Liver (tissue), 9 donors: ENCODE measurements around the gene MAP1LC3B. TPM values are rescaled to one million over a fixed set of nuclear protein-coding genes. Genes with fewer than 3 reads are reported as not detected.

Source experiments
- DNase-seq: peaks from one replicate; pipeline ENCODE4 v3.0.0-alpha.2; 2017; ENCODE audit warnings: low spot score
- H3K27ac ChIP-seq, 2 donors: one replicate each; pipeline ENCODE4 v1.7.0; 2013; ENCODE audit warnings: inconsistent platforms in 2 of 2, low read length in 2 of 2, control low read depth in 1 of 2, low read depth in 1 of 2, mild to moderate bottlenecking in 1 of 2
- H3K27me3 ChIP-seq, 4 donors: one replicate each; pipeline versions ENCODE4 v1.6.1 to v1.7.0; 2013; ENCODE audit warnings: low read length in 3 of 4, inconsistent platforms in 1 of 4, mild to moderate bottlenecking in 1 of 4, moderate library complexity in 1 of 4; ENCODE audit not compliant: control insufficient read depth in 4 of 4, insufficient read depth in 4 of 4
- H3K36me3 ChIP-seq, 4 donors: one replicate each; pipeline versions ENCODE4 v1.6.1 to v1.7.0; 2013; ENCODE audit warnings: low read length in 3 of 4, mild to moderate bottlenecking in 3 of 4, low read depth in 1 of 4, moderate library complexity in 1 of 4; ENCODE audit not compliant: control insufficient read depth in 4 of 4, insufficient read depth in 3 of 4
- H3K4me1 ChIP-seq, 4 donors: one replicate each; pipeline versions ENCODE4 v1.6.1 to v1.7.0; 2013; ENCODE audit warnings: low read length in 3 of 4, mild to moderate bottlenecking in 3 of 4, moderate library complexity in 1 of 4; ENCODE audit not compliant: control insufficient read depth in 4 of 4, insufficient read depth in 4 of 4
- H3K4me3 ChIP-seq, 3 donors: one replicate each; pipeline versions ENCODE4 v1.6.1 to v1.7.0; 2013; ENCODE audit warnings: low read length in 3 of 3, control low read depth in 1 of 3, low read depth in 1 of 3, mild to moderate bottlenecking in 1 of 3
- H3K9ac ChIP-seq, 2 donors: one replicate each; pipeline ENCODE4 v1.7.0; 2013; ENCODE audit warnings: low read length in 2 of 2, mild to moderate bottlenecking in 2 of 2, moderate library complexity in 2 of 2, control low read depth in 1 of 2, low read depth in 1 of 2
- H3K9me3 ChIP-seq, 4 donors: one replicate each; pipeline versions ENCODE4 v1.6.1 to v1.7.0; 2013; ENCODE audit warnings: low read length in 3 of 4; ENCODE audit not compliant: control insufficient read depth in 4 of 4
- CTCF ChIP-seq: fragments of 150-350 bp; IDR thresholded peaks from 2 replicates; pipeline ENCODE4 v1.5.1; 2017; ENCODE audit warnings: improper control_type of control experiment, low read depth, low read length; ENCODE audit not compliant: missing input control
- EGR1 ChIP-seq, 2 donors: IDR thresholded peaks; 2 replicates each; pipeline ENCODE4 v1.6.1; 2016 to 2018; ENCODE audit warnings: antibody characterized with exemption in 2 of 2, low read depth in 2 of 2
- FOXA1 ChIP-seq: IDR thresholded peaks from 2 replicates; pipeline ENCODE4 v1.6.1; 2016; ENCODE audit warnings: antibody characterized with exemption
- FOXA2 ChIP-seq: IDR thresholded peaks from 2 replicates; pipeline ENCODE4 v1.6.1; 2016; ENCODE audit warnings: antibody characterized with exemption
- GABPA ChIP-seq, 2 donors: IDR thresholded peaks in 1 of 2; conservative IDR thresholded peaks in 1 of 2; 2 replicates each; pipeline ENCODE4 v1.6.1; 2016; ENCODE audit warnings: antibody characterized with exemption in 2 of 2, mild to moderate bottlenecking in 1 of 2, moderate library complexity in 1 of 2
- HNF4A ChIP-seq, 2 donors: conservative IDR thresholded peaks; 2 replicates each; pipeline ENCODE4 v1.6.1; 2016; ENCODE audit warnings: antibody characterized with exemption in 2 of 2, mild to moderate bottlenecking in 2 of 2
- HNF4G ChIP-seq: IDR thresholded peaks from 2 replicates; pipeline ENCODE4 v1.6.1; 2016; ENCODE audit warnings: antibody characterized with exemption
- JUND ChIP-seq, 2 donors: IDR thresholded peaks; 2 replicates each; pipeline ENCODE4 v1.6.1; 2016; ENCODE audit warnings: antibody characterized with exemption in 2 of 2
- NR2F2 ChIP-seq: IDR thresholded peaks from 2 replicates; pipeline ENCODE4 v1.6.1; 2016; ENCODE audit warnings: antibody characterized with exemption
- RAD21 ChIP-seq, 2 donors: IDR thresholded peaks; 2 replicates each; pipeline ENCODE4 v1.6.1; 2016; ENCODE audit warnings: antibody characterized with exemption in 2 of 2, mild to moderate bottlenecking in 2 of 2
- RXRA ChIP-seq, 2 donors: IDR thresholded peaks; 2 replicates each; pipeline ENCODE4 v1.6.1; 2017 to 2018; ENCODE audit warnings: antibody characterized with exemption in 2 of 2, mild to moderate bottlenecking in 1 of 2
- SP1 ChIP-seq: IDR thresholded peaks from 2 replicates; pipeline ENCODE4 v1.6.1; 2018; ENCODE audit warnings: antibody characterized with exemption, mild to moderate bottlenecking
- YY1 ChIP-seq: IDR thresholded peaks from 2 replicates; pipeline ENCODE4 v1.6.1; 2016; ENCODE audit warnings: antibody characterized with exemption, mild to moderate bottlenecking
- WGBS: extraction: QIAGEN DNeasy Blood & Tissue Kit; methylation state at CpG from one replicate; pipeline ENCODE4 v1.1.7; 2013; 5-methylcytosine and 5-hydroxymethylcytosine counted together
- polyA plus RNA-seq, 2 donors: library from polyadenylated mRNA; stranded (reverse) in 1 of 2; unstranded in 1 of 2; fragments of 200-250 nt in 1 of 2; fragments of >200 nt in 1 of 2; fragmentation: Nextera tagmentation in 1 of 2; extraction: Ambion mirVana in 1 of 2; gene quantifications; one replicate each; pipeline versions ENCODE4 v1.2.1 to v1.2.3, GENCODE V29; 2013 to 2015
- total RNA-seq, 2 donors: library from RNA; depleted of rRNA; stranded (reverse); fragments of >200 nt; gene quantifications; one replicate each; pipeline ENCODE4 v1.2.3, GENCODE V29; 2014
- TF ChIP-seq, protein P1 (sequence below): IDR thresholded peaks from 2 replicates; pipeline ENCODE4 v1.6.1; 2016; ENCODE audit warnings: antibody characterized with exemption
- TF ChIP-seq, protein P2 (sequence below): IDR thresholded peaks from 2 replicates; pipeline ENCODE4 v1.6.1; 2016; ENCODE audit warnings: antibody characterized with exemption, mild to moderate bottlenecking
- donor health status: healthy.
- donor health status: healthy.
- donor health status: healthy.
- donor health status: healthy.
- donor health status: healthy.

MAP1LC3B gene
- total and polyA plus RNA-seq, 4 donors, result 10.3 to 36.3 (median 15.7) TPM

- no peaks in the 10 kb centered on the region for H3K9me3 ChIP-seq
- peaks cover 0 to 24% (median 10%) of the 10 kb centered on the region in 4 donors for H3K36me3 ChIP-seq
- H3K4me1 ChIP-seq, result peaks cover 0 to 6% (median 1%) of the 10 kb centered on the region in 4 donors
- WGBS, result over 99% methylated on average over 8 of the region's 8 CpGs
- H3K4me3 ChIP-seq, result no peak overlapping the region
- H3K9ac ChIP-seq, result no peak overlapping the region
- no peak for TF ChIP-seq GABPA (IDR thresholded peaks at IDR 0.05 in 1 of 2, conservative IDR thresholded peaks at IDR 0.05 in 1 of 2)
- TF ChIP-seq, protein P1, sequence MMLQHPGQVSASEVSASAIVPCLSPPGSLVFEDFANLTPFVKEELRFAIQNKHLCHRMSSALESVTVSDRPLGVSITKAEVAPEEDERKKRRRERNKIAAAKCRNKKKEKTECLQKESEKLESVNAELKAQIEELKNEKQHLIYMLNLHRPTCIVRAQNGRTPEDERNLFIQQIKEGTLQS, result no peak
- TF ChIP-seq NR2F2, result no peak
- TF ChIP-seq RAD21 (IDR thresholded peaks at IDR 0.05), result no peak
- H3K27ac ChIP-seq, result no peak overlapping the region
- H3K27me3 ChIP-seq, result no peaks in the 10 kb centered on the region
- no peak for DNase-seq
These were observed 50.9 kb downstream of the MAP1LC3B start for GRCh38 chr16:87443016-87443415.

DNA sequence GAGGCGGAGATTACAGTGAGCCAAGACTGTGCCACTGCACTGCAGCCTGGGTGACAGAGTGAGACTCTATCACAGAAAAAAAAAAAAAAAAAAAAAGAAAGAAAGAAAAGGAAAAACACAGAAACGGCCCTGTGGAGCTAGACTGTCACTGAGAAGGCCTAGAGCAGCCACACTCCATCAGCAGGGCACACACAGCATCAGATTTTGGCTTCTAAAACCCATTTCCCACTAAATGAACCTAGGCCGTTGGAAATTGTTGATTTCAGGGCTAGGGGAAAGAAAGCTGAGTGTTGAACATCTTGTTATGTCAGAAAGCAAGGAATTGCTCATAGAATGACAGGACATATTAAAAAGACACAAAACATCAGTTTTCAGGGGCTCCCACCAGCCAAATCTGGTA is 51.8 kb downstream of the MAP1LC3B start:
- Histone ChIP-seq H3K27me3 (no peaks in the 10 kb centered on the region), H3K36me3 (peaks cover 0 to 33% (median 13%) of the 10 kb centered on the region in 4 donors), H3K4me1 (peaks cover 0 to 6% (median 0%) of the 10 kb centered on the region in 4 donors), H3K9me3 (no peaks in the 10 kb centered on the region), H3K4me3 (no peak overlapping the region), H3K27ac (no peak overlapping the region), H3K9ac (no peak overlapping the region)
- no peak for DNase-seq
- 95% methylated on average over 3 of the region's 3 CpGs for WGBS
- TF ChIP-seq HNF4A (conservative IDR thresholded peaks at IDR 0.05) (no peak), CTCF (no peak), SP1 (no peak), FOXA2 (no peak), JUND (IDR thresholded peaks at IDR 0.05) (no peak), FOXA1 (no peak), EGR1 (IDR thresholded peaks at IDR 0.05; ENCODE audit: low read depth in 2 of 2) (no peak), RXRA (IDR thresholded peaks at IDR 0.05) (no peak), GABPA (IDR thresholded peaks at IDR 0.05 in 1 of 2, conservative IDR thresholded peaks at IDR 0.05 in 1 of 2) (no peak), RAD21 (IDR thresholded peaks at IDR 0.05) (no peak), HNF4G (no peak), YY1 (no peak)
- TF ChIP-seq, protein P2, sequence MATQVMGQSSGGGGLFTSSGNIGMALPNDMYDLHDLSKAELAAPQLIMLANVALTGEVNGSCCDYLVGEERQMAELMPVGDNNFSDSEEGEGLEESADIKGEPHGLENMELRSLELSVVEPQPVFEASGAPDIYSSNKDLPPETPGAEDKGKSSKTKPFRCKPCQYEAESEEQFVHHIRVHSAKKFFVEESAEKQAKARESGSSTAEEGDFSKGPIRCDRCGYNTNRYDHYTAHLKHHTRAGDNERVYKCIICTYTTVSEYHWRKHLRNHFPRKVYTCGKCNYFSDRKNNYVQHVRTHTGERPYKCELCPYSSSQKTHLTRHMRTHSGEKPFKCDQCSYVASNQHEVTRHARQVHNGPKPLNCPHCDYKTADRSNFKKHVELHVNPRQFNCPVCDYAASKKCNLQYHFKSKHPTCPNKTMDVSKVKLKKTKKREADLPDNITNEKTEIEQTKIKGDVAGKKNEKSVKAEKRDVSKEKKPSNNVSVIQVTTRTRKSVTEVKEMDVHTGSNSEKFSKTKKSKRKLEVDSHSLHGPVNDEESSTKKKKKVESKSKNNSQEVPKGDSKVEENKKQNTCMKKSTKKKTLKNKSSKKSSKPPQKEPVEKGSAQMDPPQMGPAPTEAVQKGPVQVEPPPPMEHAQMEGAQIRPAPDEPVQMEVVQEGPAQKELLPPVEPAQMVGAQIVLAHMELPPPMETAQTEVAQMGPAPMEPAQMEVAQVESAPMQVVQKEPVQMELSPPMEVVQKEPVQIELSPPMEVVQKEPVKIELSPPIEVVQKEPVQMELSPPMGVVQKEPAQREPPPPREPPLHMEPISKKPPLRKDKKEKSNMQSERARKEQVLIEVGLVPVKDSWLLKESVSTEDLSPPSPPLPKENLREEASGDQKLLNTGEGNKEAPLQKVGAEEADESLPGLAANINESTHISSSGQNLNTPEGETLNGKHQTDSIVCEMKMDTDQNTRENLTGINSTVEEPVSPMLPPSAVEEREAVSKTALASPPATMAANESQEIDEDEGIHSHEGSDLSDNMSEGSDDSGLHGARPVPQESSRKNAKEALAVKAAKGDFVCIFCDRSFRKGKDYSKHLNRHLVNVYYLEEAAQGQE, result no peak
